Measurements from ENCODE around the gene MICAL2. TPM values are rescaled to one million over a fixed set of nuclear protein-coding genes. Genes with fewer than 3 reads are reported as not detected.

The MICAL2 gene
- total RNA-seq, 1 experiment from 2014 or later = 37.4 TPM

- H3K4me3 ChIP-seq (replicated peaks in 1 of 2; ENCODE audit: low read depth in 1 of 2, low read length in 2 of 2) = no peak overlapping the region
- no peaks in the 10 kb centered on the region; the same call in 1 of the 2 replicates for H3K79me2 ChIP-seq (ENCODE audit: insufficient read depth, low read length)
- H4K20me1 ChIP-seq (ENCODE audit: insufficient read depth) = no peaks in the 10 kb centered on the region
- H3K27ac ChIP-seq (ENCODE audit: low read depth, low read length) = no peak overlapping the region
- no TSS peak for BruUV-seq (replicated peaks)
- no peak for ATAC-seq
- H3K9me2 ChIP-seq (ENCODE audit: insufficient read depth) = no peaks in the 10 kb centered on the region
- RAD21 ChIA-PET (ENCODE audit: low non-redundant PET in 1 of 2, low total read pairs in 2 of 2, uncharacterized antibody in 2 of 2, unreplicated experiment in 2 of 2) = no interaction called here
- H3K4me2 ChIP-seq (ENCODE audit: low read length) = no peak overlapping the region
- no peaks in the 10 kb centered on the region for H3K27me3 ChIP-seq (ENCODE audit: insufficient read depth, low read length)
- intact Hi-C loops (cut with micrococcal nuclease) = no loop called here
- POLR2A ChIA-PET = interaction anchor here (0.7 to 1.0 kb wide), 2 partner anchors 11 to 42 kb away, joined by 3 read pairs; no protein-coding TSS in a partner anchor
- DNase-seq (ENCODE audit: low read depth, low spot score) = no peak
- no peak overlapping the region for H2AFZ ChIP-seq (ENCODE audit: low read depth, low read length, poor library complexity, severe bottlenecking)
- H3K9me3 ChIP-seq (ENCODE audit: control insufficient read depth in 1 of 2, insufficient read depth in 1 of 2, low read depth in 1 of 2, low read length in 2 of 2) = no peaks in the 10 kb centered on the region
- TF ChIP-seq ATF3 (IDR thresholded peaks at IDR 0.05) = no peak
- no peak for TF ChIP-seq RAD21 (IDR thresholded peaks at IDR 0.05; ENCODE audit: low read depth)
- no peak for TF ChIP-seq EGR1 (IDR thresholded peaks at IDR 0.05; ENCODE audit: low read depth)
- TF ChIP-seq YY1 (IDR thresholded peaks at IDR 0.05; ENCODE audit: extremely low read depth, insufficient replicate concordance, low read depth, low read length) = no peak
- CTCF ChIA-PET = no interaction called here
- no peaks in the 10 kb centered on the region for H3K36me3 ChIP-seq (ENCODE audit: control insufficient read depth in 1 of 2, insufficient read depth in 2 of 2, low read length in 2 of 2)
- H3K9ac ChIP-seq (ENCODE audit: low read length) = no peak overlapping the region
- H3K4me1 ChIP-seq (ENCODE audit: control insufficient read depth in 1 of 2, insufficient read depth in 2 of 2, low read length in 2 of 2) = peaks cover 0 to 16% of the 10 kb centered on the region in 2 experiments; a peak in 1 of 4 replicates
These were observed 22.4 kb downstream of the MICAL2 start for GRCh38 chr11:12132790-12133145.

GRCh38 chr11:12133547-12134235 is 23.3 kb downstream of the MICAL2 start:
- no peak overlapping the region for H3K9ac ChIP-seq (ENCODE audit: low read length)
- H3K27ac ChIP-seq (ENCODE audit: low read depth, low read length) = no peak overlapping the region
- intact Hi-C loops (cut with micrococcal nuclease) = no loop called here
- peaks cover 0 to 15% of the 10 kb centered on the region in 2 experiments; a peak in 1 of 4 replicates for H3K4me1 ChIP-seq (ENCODE audit: control insufficient read depth in 1 of 2, insufficient read depth in 2 of 2, low read length in 2 of 2)
- no peaks in the 10 kb centered on the region for H3K9me3 ChIP-seq (ENCODE audit: control insufficient read depth in 1 of 2, insufficient read depth in 1 of 2, low read depth in 1 of 2, low read length in 2 of 2)
- H3K79me2 ChIP-seq (ENCODE audit: insufficient read depth, low read length) = no peaks in the 10 kb centered on the region; the same call in 1 of the 2 replicates
- H2AFZ ChIP-seq (ENCODE audit: low read depth, low read length, poor library complexity, severe bottlenecking) = no peak overlapping the region
- no peak for TF ChIP-seq REST (IDR thresholded peaks at IDR 0.05; ENCODE audit: low read depth)
- no peak for TF ChIP-seq ATF3 (IDR thresholded peaks at IDR 0.05)
- TF ChIP-seq SIN3A (IDR thresholded peaks at IDR 0.05; ENCODE audit: low read depth) = no peak
- no peak for TF ChIP-seq FOSL1 (IDR thresholded peaks at IDR 0.05; ENCODE audit: low read depth)
- no peak for TF ChIP-seq POLR2AphosphoS5 (IDR thresholded peaks at IDR 0.05; ENCODE audit: low read depth, low read length)
- TF ChIP-seq YY1 (IDR thresholded peaks at IDR 0.05; ENCODE audit: extremely low read depth, insufficient replicate concordance, low read depth, low read length) = no peak
- POLR2A ChIA-PET = interaction anchor here (0.8 to 1.0 kb wide), 2 partner anchors 10 to 33 kb away, joined by 3 read pairs; no protein-coding TSS in a partner anchor
- no peak overlapping the region for H3K4me2 ChIP-seq (ENCODE audit: low read length)
- RAD21 ChIA-PET (ENCODE audit: low non-redundant PET in 1 of 2, low total read pairs in 2 of 2, uncharacterized antibody in 2 of 2, unreplicated experiment in 2 of 2) = no interaction called here
- no peaks in the 10 kb centered on the region for H4K20me1 ChIP-seq (ENCODE audit: insufficient read depth)
- DNase-seq (ENCODE audit: low read depth, low spot score) = no peak
- no peaks in the 10 kb centered on the region for H3K36me3 ChIP-seq (ENCODE audit: control insufficient read depth in 1 of 2, insufficient read depth in 2 of 2, low read length in 2 of 2)
- BruUV-seq (replicated peaks) = no TSS peak
- CTCF ChIA-PET = interaction anchor here (0.7 kb wide), 1 partner anchor 12 kb away, joined by 3 read pairs; no protein-coding TSS in a partner anchor
- no peak for ATAC-seq
- H3K4me3 ChIP-seq (replicated peaks in 1 of 2; ENCODE audit: low read depth in 1 of 2, low read length in 2 of 2) = no peak overlapping the region
- no peaks in the 10 kb centered on the region for H3K27me3 ChIP-seq (ENCODE audit: insufficient read depth, low read length)
- H3K9me2 ChIP-seq (ENCODE audit: insufficient read depth) = no peaks in the 10 kb centered on the region

Data from HCT116 (cell line).